ENCODE measurements around the gene ATP10B.

ATP10B gene

DNA sequence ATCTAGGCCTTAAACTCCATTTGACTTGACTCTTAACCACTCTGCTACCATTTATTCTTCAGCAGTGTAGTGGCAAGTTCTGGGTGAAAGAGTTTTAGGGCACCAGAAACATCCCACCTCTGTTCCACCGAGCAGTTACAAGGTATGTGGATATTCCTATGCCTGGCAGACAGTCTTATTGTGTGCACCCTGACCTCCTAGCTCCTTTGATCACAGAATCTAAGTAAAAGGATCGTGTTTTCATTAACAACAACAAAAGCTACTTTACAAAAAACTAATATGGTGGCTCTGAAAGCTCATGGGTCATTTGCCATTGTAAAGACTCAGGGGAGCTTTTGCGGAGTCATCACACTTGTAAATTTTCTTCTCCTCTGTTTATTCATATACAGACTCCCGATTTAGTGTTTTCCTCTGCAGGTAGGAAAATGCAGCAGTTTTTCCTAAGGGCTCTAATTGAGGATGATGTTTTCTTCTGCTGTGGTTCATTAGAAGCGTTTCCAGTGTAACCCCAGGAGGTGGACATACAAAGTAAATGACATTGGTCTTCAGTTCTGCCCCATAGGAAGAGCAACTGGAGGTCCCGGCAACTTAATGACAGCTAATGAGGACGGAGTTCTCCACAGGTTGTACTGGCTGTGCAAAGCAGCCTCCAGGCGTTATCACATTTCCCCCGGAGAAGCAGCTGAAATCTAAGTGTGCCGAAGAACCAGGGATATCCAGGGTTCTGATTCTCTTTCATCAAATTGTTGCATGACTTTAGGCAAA is 78.2 kb downstream of the ATP10B start:
- Histone ChIP-seq H3K27me3 (replicated peaks in 2 of 5; ENCODE audit: control insufficient read depth in 4 of 5, insufficient read depth in 5 of 5, low read length in 4 of 5) (peaks cover 0 to 8% (median 0%) of the 10 kb centered on the region in 5 experiments), H3K27ac (ENCODE audit: insufficient read depth in 1 of 2, low read depth in 1 of 2, low read length in 2 of 2, poor library complexity in 1 of 2, severe bottlenecking in 2 of 2) (no peak overlapping the region), H3K9me3 (ENCODE audit: control extremely low read depth in 1 of 5, control insufficient read depth in 4 of 5, insufficient read depth in 2 of 5, low read depth in 1 of 5, low read length in 4 of 5) (no peaks in the 10 kb centered on the region), H3K4me3 (ENCODE audit: control insufficient read depth in 1 of 7, extremely low read depth in 1 of 7, insufficient read depth in 4 of 7, low read depth in 2 of 7, low read length in 6 of 7) (no peak overlapping the region), H3K4me1 (ENCODE audit: control extremely low read depth in 1 of 4, control insufficient read depth in 4 of 4, insufficient read depth in 4 of 4, low read length in 3 of 4) (no peaks in the 10 kb centered on the region), H3K36me3 (ENCODE audit: control insufficient read depth in 4 of 4, insufficient read depth in 4 of 4, low read length in 3 of 4) (no peaks in the 10 kb centered on the region)
- DNase-seq, result no peak
- 85% methylated on average over 7 of the region's 10 CpGs for WGBS (ENCODE audit: insufficient coverage)
- ChIA-PET POLR2A (no interaction called here), CTCF (interaction anchor here (1.3 kb wide), 1 partner anchor 23 kb away, joined by 3 read pairs; no protein-coding TSS in a partner anchor)

DNA sequence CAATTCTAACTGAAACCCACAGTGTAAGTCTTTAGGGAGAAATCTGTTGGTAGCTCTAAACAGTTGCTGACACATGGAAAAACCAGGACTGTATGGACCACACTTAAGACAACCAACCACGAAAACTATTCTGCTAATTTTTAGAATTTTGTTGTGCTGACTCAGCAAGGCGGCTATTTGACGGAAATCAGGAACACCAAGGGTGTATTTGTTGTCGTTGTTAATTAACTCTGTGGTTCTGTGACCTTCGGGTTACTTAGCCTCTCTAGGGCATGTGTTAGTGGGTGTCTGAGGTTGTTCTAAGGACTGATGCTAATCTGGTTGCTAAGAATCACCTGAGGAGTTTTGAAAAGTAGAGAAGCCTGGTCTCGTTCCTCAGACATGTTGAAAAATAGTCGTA is 79.2 kb downstream of the ATP10B start:
- ChIA-PET POLR2A (no interaction called here), CTCF (interaction anchor here (1.3 kb wide), 1 partner anchor 24 kb away, joined by 3 read pairs; no protein-coding TSS in a partner anchor)

DNA sequence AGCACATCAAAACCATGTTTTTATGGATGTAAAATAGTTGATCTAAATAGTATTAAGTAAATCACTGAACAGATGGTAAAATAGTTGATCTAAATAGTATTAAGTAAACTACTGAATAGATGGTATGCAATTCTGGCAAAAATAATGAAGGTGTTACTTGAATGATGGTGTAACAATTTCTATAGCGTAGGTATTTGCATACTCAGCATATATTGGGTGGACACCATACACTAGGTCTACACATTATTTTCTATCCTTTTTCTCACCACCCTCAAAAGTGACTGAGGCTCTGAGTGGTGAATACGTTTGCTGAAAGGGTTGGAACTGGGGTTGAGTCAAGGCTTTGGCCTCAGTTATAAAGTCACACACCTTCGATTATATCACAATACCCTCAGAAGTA is 81.3 kb downstream of the ATP10B start:
- DNase-seq, result no peak
- H3K36me3 ChIP-seq (ENCODE audit: control insufficient read depth in 4 of 4, insufficient read depth in 4 of 4, low read length in 3 of 4), result no peaks in the 10 kb centered on the region
- ChIA-PET CTCF (interaction anchor here (1.3 kb wide), 1 partner anchor 26 kb away, joined by 3 read pairs; no protein-coding TSS in a partner anchor), POLR2A (no interaction called here)
- no peak overlapping the region for H3K4me3 ChIP-seq (ENCODE audit: control insufficient read depth in 1 of 7, extremely low read depth in 1 of 7, insufficient read depth in 4 of 7, low read depth in 2 of 7, low read length in 6 of 7)
- H3K27me3 ChIP-seq (replicated peaks in 2 of 5; ENCODE audit: control insufficient read depth in 4 of 5, insufficient read depth in 5 of 5, low read length in 4 of 5), result no peaks in the 10 kb centered on the region
- no peak overlapping the region for H3K27ac ChIP-seq (ENCODE audit: insufficient read depth in 1 of 2, low read depth in 1 of 2, low read length in 2 of 2, poor library complexity in 1 of 2, severe bottlenecking in 2 of 2)
- H3K4me1 ChIP-seq (ENCODE audit: control extremely low read depth in 1 of 4, control insufficient read depth in 4 of 4, insufficient read depth in 4 of 4, low read length in 3 of 4), result no peaks in the 10 kb centered on the region
- no CpG with 5 or more reads among the region's 3 CpGs for WGBS (ENCODE audit: insufficient coverage)
- no peaks in the 10 kb centered on the region for H3K9me3 ChIP-seq (ENCODE audit: control extremely low read depth in 1 of 5, control insufficient read depth in 4 of 5, insufficient read depth in 2 of 5, low read depth in 1 of 5, low read length in 4 of 5)

More for the DNA sequence above, 79.2 kb downstream of the ATP10B start:
- DNase-seq, result no peak
- Histone ChIP-seq H3K9me3 (ENCODE audit: control extremely low read depth in 1 of 5, control insufficient read depth in 4 of 5, insufficient read depth in 2 of 5, low read depth in 1 of 5, low read length in 4 of 5) (no peaks in the 10 kb centered on the region), H3K4me3 (ENCODE audit: control insufficient read depth in 1 of 7, extremely low read depth in 1 of 7, insufficient read depth in 4 of 7, low read depth in 2 of 7, low read length in 6 of 7) (no peak overlapping the region), H3K27me3 (replicated peaks in 2 of 5; ENCODE audit: control insufficient read depth in 4 of 5, insufficient read depth in 5 of 5, low read length in 4 of 5) (peaks cover 0 to 8% (median 0%) of the 10 kb centered on the region in 5 experiments), H3K36me3 (ENCODE audit: control insufficient read depth in 4 of 4, insufficient read depth in 4 of 4, low read length in 3 of 4) (no peaks in the 10 kb centered on the region), H3K27ac (ENCODE audit: insufficient read depth in 1 of 2, low read depth in 1 of 2, low read length in 2 of 2, poor library complexity in 1 of 2, severe bottlenecking in 2 of 2) (no peak overlapping the region), H3K4me1 (ENCODE audit: control extremely low read depth in 1 of 4, control insufficient read depth in 4 of 4, insufficient read depth in 4 of 4, low read length in 3 of 4) (no peaks in the 10 kb centered on the region)
- 96% methylated on average over 7 of the region's 7 CpGs for WGBS (ENCODE audit: insufficient coverage)

DNA sequence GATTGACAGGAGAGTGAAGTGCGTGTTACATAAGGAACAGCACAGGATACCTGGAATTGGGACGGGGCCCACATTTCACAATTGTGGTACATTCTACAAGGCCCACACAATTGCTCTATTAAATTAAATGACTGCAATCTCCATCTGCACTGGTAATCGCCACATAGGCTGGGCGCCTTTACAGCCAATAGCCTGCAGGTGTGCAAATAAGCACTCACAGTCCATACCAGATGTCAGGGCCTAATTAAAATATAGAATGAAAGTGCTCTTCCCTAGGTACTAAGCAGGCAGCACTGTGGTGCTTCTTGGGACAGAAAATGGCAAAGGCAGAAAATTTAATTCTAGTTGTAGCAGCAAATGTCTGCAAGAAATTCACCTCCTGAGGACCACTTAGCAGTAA is 82.7 kb downstream of the ATP10B start:
- CTCF ChIA-PET, result interaction anchor here (1.3 kb wide), 1 partner anchor 27 kb away, joined by 3 read pairs; no protein-coding TSS in a partner anchor
- no peaks in the 10 kb centered on the region for H3K27me3 ChIP-seq (replicated peaks in 2 of 5; ENCODE audit: control insufficient read depth in 4 of 5, insufficient read depth in 5 of 5, low read length in 4 of 5)
- no peak overlapping the region for H3K27ac ChIP-seq (ENCODE audit: insufficient read depth in 1 of 2, low read depth in 1 of 2, low read length in 2 of 2, poor library complexity in 1 of 2, severe bottlenecking in 2 of 2)
- H3K4me1 ChIP-seq (ENCODE audit: control extremely low read depth in 1 of 4, control insufficient read depth in 4 of 4, insufficient read depth in 4 of 4, low read length in 3 of 4), result no peaks in the 10 kb centered on the region
- no peak overlapping the region for H3K4me3 ChIP-seq (ENCODE audit: control insufficient read depth in 1 of 7, extremely low read depth in 1 of 7, insufficient read depth in 4 of 7, low read depth in 2 of 7, low read length in 6 of 7)
- WGBS (ENCODE audit: insufficient coverage), result 100% methylated on average over 2 of the region's 4 CpGs
- H3K36me3 ChIP-seq (ENCODE audit: control insufficient read depth in 4 of 4, insufficient read depth in 4 of 4, low read length in 3 of 4), result no peaks in the 10 kb centered on the region
- POLR2A ChIA-PET, result no interaction called here
- no peak for DNase-seq
- H3K9me3 ChIP-seq (ENCODE audit: control extremely low read depth in 1 of 5, control insufficient read depth in 4 of 5, insufficient read depth in 2 of 5, low read depth in 1 of 5, low read length in 4 of 5), result no peaks in the 10 kb centered on the region

DNA sequence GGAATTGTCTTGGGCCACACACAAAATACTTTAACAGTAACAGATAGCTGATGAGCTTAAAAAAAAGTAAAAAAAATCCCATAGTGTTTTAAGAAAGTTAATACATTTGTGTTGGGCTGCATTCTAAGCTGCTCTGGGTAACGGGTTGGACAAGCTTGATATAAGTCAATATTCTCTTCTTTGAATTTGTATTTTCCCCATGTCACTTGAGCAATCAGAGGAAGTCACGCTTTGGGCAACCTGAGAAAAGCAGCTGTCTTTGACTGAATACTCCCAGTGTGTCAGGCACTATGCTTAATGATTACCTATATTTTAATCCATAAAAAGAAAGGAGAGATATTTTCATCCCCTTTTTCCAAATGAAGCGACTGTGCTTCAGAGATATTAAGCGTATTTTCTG is 84.9 kb downstream of the ATP10B start:
- Histone ChIP-seq H3K4me1 (ENCODE audit: control extremely low read depth in 1 of 4, control insufficient read depth in 4 of 4, insufficient read depth in 4 of 4, low read length in 3 of 4) (no peaks in the 10 kb centered on the region), H3K9me3 (ENCODE audit: control extremely low read depth in 1 of 5, control insufficient read depth in 4 of 5, insufficient read depth in 2 of 5, low read depth in 1 of 5, low read length in 4 of 5) (peaks cover 0 to 2% (median 0%) of the 10 kb centered on the region in 5 experiments), H3K27ac (ENCODE audit: insufficient read depth in 1 of 2, low read depth in 1 of 2, low read length in 2 of 2, poor library complexity in 1 of 2, severe bottlenecking in 2 of 2) (no peak overlapping the region), H3K36me3 (ENCODE audit: control insufficient read depth in 4 of 4, insufficient read depth in 4 of 4, low read length in 3 of 4) (no peaks in the 10 kb centered on the region), H3K27me3 (replicated peaks in 2 of 5; ENCODE audit: control insufficient read depth in 4 of 5, insufficient read depth in 5 of 5, low read length in 4 of 5) (no peaks in the 10 kb centered on the region), H3K4me3 (ENCODE audit: control insufficient read depth in 1 of 7, extremely low read depth in 1 of 7, insufficient read depth in 4 of 7, low read depth in 2 of 7, low read length in 6 of 7) (no peak overlapping the region)
- 100% methylated on average over 2 of the region's 4 CpGs for WGBS (ENCODE audit: insufficient coverage)
- CTCF ChIA-PET, result interaction anchor here (1.9 kb wide), 1 partner anchor 8 kb away, joined by 7 read pairs; no protein-coding TSS in a partner anchor
- POLR2A ChIA-PET, result no interaction called here
- no peak for DNase-seq

DNA sequence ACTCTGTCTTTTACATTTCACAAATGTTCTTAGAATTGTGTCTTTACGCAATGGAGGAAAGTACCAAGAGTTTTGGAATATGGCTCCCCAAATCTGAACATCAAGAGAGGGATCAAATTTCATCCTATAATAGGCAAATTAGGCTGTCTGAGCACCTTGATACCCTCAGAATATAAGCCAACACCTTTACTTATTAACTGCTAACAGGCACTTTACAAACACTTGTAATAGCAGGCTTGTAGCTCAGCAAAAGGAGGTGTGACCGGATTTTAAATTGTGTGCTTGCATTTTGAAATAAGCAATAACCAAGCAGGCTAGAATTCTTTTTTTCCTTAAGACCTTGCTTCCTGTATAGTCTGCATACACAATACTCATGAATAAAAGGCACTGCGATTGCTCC is 92.0 kb downstream of the ATP10B start:
- H3K36me3 ChIP-seq (ENCODE audit: control insufficient read depth in 4 of 4, insufficient read depth in 4 of 4, low read length in 3 of 4), result no peaks in the 10 kb centered on the region
- no peak for DNase-seq
- H3K27me3 ChIP-seq (replicated peaks in 2 of 5; ENCODE audit: control insufficient read depth in 4 of 5, insufficient read depth in 5 of 5, low read length in 4 of 5), result no peaks in the 10 kb centered on the region
- no peak overlapping the region for H3K4me3 ChIP-seq (ENCODE audit: control insufficient read depth in 1 of 7, extremely low read depth in 1 of 7, insufficient read depth in 4 of 7, low read depth in 2 of 7, low read length in 6 of 7)
- CTCF ChIA-PET, result no interaction called here
- 100% methylated on average over 2 of the region's 3 CpGs for WGBS (ENCODE audit: insufficient coverage)
- no peaks in the 10 kb centered on the region for H3K4me1 ChIP-seq (ENCODE audit: control extremely low read depth in 1 of 4, control insufficient read depth in 4 of 4, insufficient read depth in 4 of 4, low read length in 3 of 4)
- H3K9me3 ChIP-seq (ENCODE audit: control extremely low read depth in 1 of 5, control insufficient read depth in 4 of 5, insufficient read depth in 2 of 5, low read depth in 1 of 5, low read length in 4 of 5), result peaks cover 0 to 3% (median 0%) of the 10 kb centered on the region in 5 experiments
- POLR2A ChIA-PET, result no interaction called here
- no peak overlapping the region for H3K27ac ChIP-seq (ENCODE audit: insufficient read depth in 1 of 2, low read depth in 1 of 2, low read length in 2 of 2, poor library complexity in 1 of 2, severe bottlenecking in 2 of 2)

DNA sequence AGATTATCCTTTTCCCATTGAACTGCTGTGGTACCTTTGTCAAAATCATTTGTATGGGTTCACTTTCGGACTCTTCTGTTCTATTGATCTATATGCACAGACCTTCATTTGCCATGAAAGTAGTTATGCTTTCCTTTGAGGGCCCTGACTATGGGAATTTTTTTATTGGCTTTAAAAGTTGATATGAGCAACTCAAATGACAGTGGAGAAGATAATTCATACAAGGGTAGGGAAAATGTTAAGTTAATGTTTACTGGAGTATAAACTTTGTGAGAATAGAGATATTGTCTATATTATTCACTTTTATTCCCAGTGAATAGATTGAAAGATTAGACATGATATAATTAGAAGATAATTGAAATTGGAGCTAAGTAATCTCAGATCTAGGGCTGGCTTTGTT is 94.8 kb downstream of the ATP10B start:
- H3K4me3 ChIP-seq (ENCODE audit: control insufficient read depth in 1 of 7, extremely low read depth in 1 of 7, insufficient read depth in 4 of 7, low read depth in 2 of 7, low read length in 6 of 7), result no peak overlapping the region
- WGBS (ENCODE audit: insufficient coverage), result no CpG with 5 or more reads among the region's 1 CpG
- ChIA-PET POLR2A (no interaction called here), CTCF (no interaction called here)
- peaks cover 0 to 3% (median 0%) of the 10 kb centered on the region in 5 experiments for H3K9me3 ChIP-seq (ENCODE audit: control extremely low read depth in 1 of 5, control insufficient read depth in 4 of 5, insufficient read depth in 2 of 5, low read depth in 1 of 5, low read length in 4 of 5)
- H3K27ac ChIP-seq (ENCODE audit: insufficient read depth in 1 of 2, low read depth in 1 of 2, low read length in 2 of 2, poor library complexity in 1 of 2, severe bottlenecking in 2 of 2), result no peak overlapping the region
- no peak for DNase-seq
- H3K27me3 ChIP-seq (replicated peaks in 2 of 5; ENCODE audit: control insufficient read depth in 4 of 5, insufficient read depth in 5 of 5, low read length in 4 of 5), result no peaks in the 10 kb centered on the region
- H3K36me3 ChIP-seq (ENCODE audit: control insufficient read depth in 4 of 4, insufficient read depth in 4 of 4, low read length in 3 of 4), result no peaks in the 10 kb centered on the region
- no peaks in the 10 kb centered on the region for H3K4me1 ChIP-seq (ENCODE audit: control extremely low read depth in 1 of 4, control insufficient read depth in 4 of 4, insufficient read depth in 4 of 4, low read length in 3 of 4)
